Muscle layer of duodenum (tissue), 2 donors: ENCODE measurements around the gene DIRAS1.
A peak's percentile ranks its signal among the peaks of the same experiment; 100 is the strongest.

Experiments used
- H3K27ac ChIP-seq: one replicate; pipeline ENCODE4 v1.7.0; 2013; ENCODE audit warnings: mild to moderate bottlenecking, low read length
- H3K27me3 ChIP-seq: one replicate; pipeline ENCODE4 v1.7.0; 2013; ENCODE audit warnings: low read depth, mild to moderate bottlenecking, control low read depth, low read length
- H3K36me3 ChIP-seq, 2 donors: one replicate each; pipeline ENCODE4 v1.7.0; 2013; ENCODE audit warnings: low read length in 2 of 2, control low read depth in 1 of 2, mild to moderate bottlenecking in 1 of 2; ENCODE audit not compliant: insufficient read depth in 2 of 2, control insufficient read depth in 1 of 2
- H3K4me1 ChIP-seq, 2 donors: one replicate each; pipeline ENCODE4 v1.7.0; 2013; ENCODE audit warnings: low read length in 2 of 2, mild to moderate bottlenecking in 2 of 2, control low read depth in 1 of 2, moderate library complexity in 1 of 2; ENCODE audit not compliant: insufficient read depth in 2 of 2, control insufficient read depth in 1 of 2
- H3K4me3 ChIP-seq, 2 donors: one replicate each; pipeline ENCODE4 v1.7.0; 2013; ENCODE audit warnings: low read length in 2 of 2, low read depth in 1 of 2, mild to moderate bottlenecking in 1 of 2
- H3K9me3 ChIP-seq, 2 donors: one replicate each; pipeline ENCODE4 v1.7.0; 2013; ENCODE audit warnings: low read length in 2 of 2, control low read depth in 1 of 2, mild to moderate bottlenecking in 1 of 2; ENCODE audit not compliant: control insufficient read depth in 1 of 2
- donor health status: healthy.

Gene DIRAS1

GRCh38 chr19:2726160-2726855, 5.1 kb upstream of the DIRAS1 start:
- no peak overlapping the region for H3K4me3 ChIP-seq
- H3K27me3 ChIP-seq, result peaks cover 15% of the 10 kb centered on the region
- H3K9me3 ChIP-seq, result no peaks in the 10 kb centered on the region
- H3K36me3 ChIP-seq, result no peaks in the 10 kb centered on the region
- H3K4me1 ChIP-seq, result peaks cover 0 to 11% of the 10 kb centered on the region in 2 donors
- no peak overlapping the region for H3K27ac ChIP-seq

DNA sequence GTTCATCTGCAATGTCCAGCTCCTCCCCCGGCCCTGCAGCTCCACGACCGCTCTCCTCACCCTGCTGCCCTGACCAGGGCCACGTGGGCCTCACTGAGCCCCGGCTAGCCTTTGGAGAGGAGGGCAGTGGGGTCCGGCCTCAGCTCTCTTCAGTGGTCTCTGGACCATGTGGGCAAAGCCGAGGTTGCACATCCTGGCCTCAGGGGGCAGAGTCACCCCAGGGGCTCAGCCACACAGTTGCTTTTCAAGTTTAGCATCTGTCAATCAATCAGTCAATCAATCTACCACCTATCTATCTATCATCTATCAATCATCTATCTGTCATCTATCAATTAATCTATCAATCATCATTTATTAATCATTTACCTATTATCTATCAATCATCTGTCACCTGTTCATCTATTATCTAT, 3.0 kb upstream of the DIRAS1 start:
- Histone ChIP-seq H3K4me3 (no peak overlapping the region), H3K27ac (no peak overlapping the region), H3K4me1 (peaks cover 0 to 21% of the 10 kb centered on the region in 2 donors), H3K9me3 (no peaks in the 10 kb centered on the region), H3K27me3 (peaks cover 25% of the 10 kb centered on the region), H3K36me3 (no peaks in the 10 kb centered on the region)

- Histone ChIP-seq H3K27me3 (peaks cover 25% of the 10 kb centered on the region), H3K9me3 (no peaks in the 10 kb centered on the region)
These were observed 2.6 kb upstream of the DIRAS1 start for GRCh38 chr19:2723747-2724146.

DNA sequence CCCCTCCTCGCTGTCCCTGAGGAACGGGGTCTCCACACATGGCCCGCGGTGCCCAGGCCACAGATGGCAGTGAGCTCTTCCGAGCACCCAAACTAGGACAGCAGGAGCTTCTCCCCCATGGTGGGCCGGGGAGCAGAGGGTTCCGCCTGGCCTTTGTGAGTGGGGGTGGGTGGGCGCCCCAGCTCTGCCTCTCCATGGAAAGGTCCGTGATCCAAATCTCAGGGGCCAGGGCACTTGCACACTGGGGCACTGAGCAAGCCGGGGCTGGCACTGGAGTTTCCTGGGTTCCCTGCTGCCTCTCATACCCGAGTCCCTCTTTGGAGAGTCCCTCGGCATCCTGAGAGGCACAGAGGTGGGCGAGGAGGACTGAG, 2.2 kb upstream of the DIRAS1 start:
- H3K27me3 ChIP-seq, result peaks cover 25% of the 10 kb centered on the region
- no peaks in the 10 kb centered on the region for H3K9me3 ChIP-seq
- no peak overlapping the region for H3K4me3 ChIP-seq
- H3K36me3 ChIP-seq, result no peaks in the 10 kb centered on the region
- H3K4me1 ChIP-seq, result peaks cover 0 to 21% of the 10 kb centered on the region in 2 donors
- H3K27ac ChIP-seq, result no peak overlapping the region

More at GRCh38 chr19:2723747-2724146, 2.6 kb upstream of the DIRAS1 start:
- no peaks in the 10 kb centered on the region for H3K36me3 ChIP-seq
- H3K4me3 ChIP-seq, result no peak overlapping the region
- no peak overlapping the region for H3K27ac ChIP-seq
- H3K4me1 ChIP-seq, result peaks cover 0 to 21% of the 10 kb centered on the region in 2 donors

GRCh38 chr19:2722541-2723344, 1.6 kb upstream of the DIRAS1 start:
- H3K9me3 ChIP-seq, result no peaks in the 10 kb centered on the region
- peaks cover 0 to 21% of the 10 kb centered on the region in 2 donors for H3K4me1 ChIP-seq
- no peaks in the 10 kb centered on the region for H3K36me3 ChIP-seq
- H3K27ac ChIP-seq, result no peak overlapping the region
- no peak overlapping the region for H3K4me3 ChIP-seq
- peaks cover 25% of the 10 kb centered on the region for H3K27me3 ChIP-seq

GRCh38 chr19:2721570-2722540, 683 bp upstream of the DIRAS1 start:
- H3K4me3 ChIP-seq, result peak overlapping the region in 1 of 2 donors; percentile 29

DNA sequence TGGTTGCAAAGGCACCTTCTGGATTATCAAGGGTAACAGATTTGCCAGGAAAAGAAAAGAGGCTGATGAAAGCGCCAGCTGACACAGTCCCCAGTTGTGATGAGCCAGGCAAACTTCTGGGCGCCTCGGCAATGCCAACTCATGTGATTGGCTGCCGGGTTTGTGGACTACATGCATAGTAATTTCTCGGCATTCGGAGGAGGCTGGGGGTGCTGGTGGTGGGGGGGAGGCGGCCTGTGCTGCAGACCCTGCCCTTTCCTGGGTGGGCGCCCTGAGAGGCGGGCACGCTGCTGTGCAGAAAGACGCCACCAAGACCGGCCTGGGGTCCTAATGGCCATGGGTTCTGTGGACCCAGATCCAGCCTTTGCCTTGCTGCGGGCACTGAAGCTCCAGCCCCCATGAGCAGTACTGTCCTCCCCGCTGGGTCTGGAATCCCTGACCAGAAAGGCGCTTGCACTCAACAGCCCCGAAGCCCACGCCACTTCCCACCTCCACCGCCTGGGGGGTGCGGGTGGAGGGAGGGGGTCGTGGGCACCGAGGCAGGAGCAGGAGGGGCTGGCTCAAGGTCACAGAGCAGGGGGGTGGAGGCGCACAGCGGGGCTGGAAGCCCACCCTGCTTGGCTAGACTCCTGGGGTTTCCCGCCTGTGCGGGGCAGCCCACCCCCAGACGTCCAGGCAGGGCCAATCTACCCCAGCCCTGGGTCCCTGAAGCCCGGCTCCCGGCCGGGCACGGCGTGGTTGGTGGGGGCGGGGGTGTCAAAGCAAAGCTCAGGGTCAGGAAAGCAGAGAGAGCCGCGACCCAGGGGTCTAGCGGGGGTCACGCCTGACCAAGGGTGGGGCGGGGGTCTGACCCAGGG, 1.0 kb downstream of the DIRAS1 start:
- Histone ChIP-seq H3K27ac (no peak overlapping the region), H3K27me3 (peaks cover 13% of the 10 kb centered on the region), H3K9me3 (peaks cover 6 to 7% of the 10 kb centered on the region in 2 donors), H3K36me3 (no peaks in the 10 kb centered on the region), H3K4me3 (peak overlapping the region in 1 of 2 donors; percentile 23), H3K4me1 (peaks cover 0 to 21% of the 10 kb centered on the region in 2 donors)

More at GRCh38 chr19:2721570-2722540, 683 bp upstream of the DIRAS1 start:
- no peaks in the 10 kb centered on the region for H3K9me3 ChIP-seq
- no peaks in the 10 kb centered on the region for H3K36me3 ChIP-seq
- H3K27me3 ChIP-seq, result peaks cover 22% of the 10 kb centered on the region
- no peak overlapping the region for H3K27ac ChIP-seq
- peaks cover 0 to 21% of the 10 kb centered on the region in 2 donors for H3K4me1 ChIP-seq

DNA sequence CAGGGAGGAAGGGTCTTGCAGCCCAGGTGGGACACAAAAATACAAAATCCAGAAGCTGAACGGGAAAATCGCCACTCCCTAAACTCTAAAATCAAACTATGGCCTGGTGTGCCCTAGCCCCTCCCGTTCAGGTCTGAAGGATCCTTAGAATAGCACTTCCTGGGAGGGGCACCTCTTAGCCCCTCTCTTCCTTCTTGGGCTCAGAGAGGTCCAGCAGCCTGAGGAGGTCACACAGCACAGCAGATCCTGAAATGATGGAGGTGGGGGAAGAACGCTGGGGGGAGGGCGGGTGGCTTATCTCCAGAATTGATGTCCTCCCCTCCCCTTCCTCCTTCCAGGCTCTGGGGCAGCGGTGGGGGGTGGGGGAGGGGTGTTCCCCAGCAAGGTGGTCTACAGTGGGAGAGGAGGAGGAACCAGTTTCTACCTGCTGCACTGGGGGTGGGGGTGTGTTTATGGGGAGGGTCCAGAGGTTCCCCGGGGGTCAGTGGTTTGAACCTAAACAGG, 1.9 kb downstream of the DIRAS1 start:
- H3K27me3 ChIP-seq, result peaks cover 13% of the 10 kb centered on the region
- no peaks in the 10 kb centered on the region for H3K36me3 ChIP-seq
- H3K9me3 ChIP-seq, result peaks cover 10% of the 10 kb centered on the region in 2 donors
- no peak overlapping the region for H3K4me3 ChIP-seq
- H3K27ac ChIP-seq, result no peak overlapping the region
- H3K4me1 ChIP-seq, result peaks cover 0 to 21% of the 10 kb centered on the region in 2 donors

- Histone ChIP-seq H3K27me3 (peaks cover 13% of the 10 kb centered on the region), H3K4me1 (peaks cover 0 to 14% of the 10 kb centered on the region in 2 donors), H3K9me3 (peaks cover 10% of the 10 kb centered on the region in 2 donors), H3K36me3 (no peaks in the 10 kb centered on the region), H3K27ac (no peak overlapping the region), H3K4me3 (no peak overlapping the region)
These were observed 3.3 kb downstream of the DIRAS1 start for GRCh38 chr19:2717638-2718541.
